KMS-11 (cell line): ENCODE results near the gene SNX30.

Experiments
- H2AFZ ChIP-seq: fragments of 200-600 bp; sonication (generic); 2 replicates; pipeline ENCODE4 v1.6.1; 2016; ENCODE audit warnings: antibody characterized with exemption, mixed run types, low read depth
- H3K27ac ChIP-seq: fragments of 200-600 bp; sonication (generic); 2 replicates; pipeline ENCODE4 v1.6.1; 2016; ENCODE audit warnings: mild to moderate bottlenecking, mixed run types
- H3K27me3 ChIP-seq: fragments of 200-600 bp; sonication (generic); 2 replicates; pipeline ENCODE4 v1.6.1; 2017; ENCODE audit warnings: mild to moderate bottlenecking, low read depth, mixed run types, moderate library complexity; ENCODE audit not compliant: insufficient read depth
- H3K36me3 ChIP-seq: fragments of 200-600 bp; sonication (generic); 2 replicates; pipeline ENCODE4 v1.6.1; 2017; ENCODE audit warnings: mild to moderate bottlenecking, mixed run types; ENCODE audit not compliant: insufficient read depth
- H3K4me1 ChIP-seq: fragments of 200-600 bp; sonication (generic); 2 replicates; pipeline ENCODE4 v1.6.1; 2016; ENCODE audit warnings: mild to moderate bottlenecking, low read depth, mixed run types; ENCODE audit not compliant: poor library complexity, severe bottlenecking
- H3K4me2 ChIP-seq: fragments of 200-600 bp; sonication (generic); 2 replicates; pipeline ENCODE4 v1.7.0; 2016; ENCODE audit warnings: mild to moderate bottlenecking, mixed run types
- H3K4me3 ChIP-seq: fragments of 200-600 bp; sonication (generic); IDR thresholded peaks from 2 replicates; pipeline ENCODE4 v1.6.1; 2017; ENCODE audit warnings: low read depth, low read length, mixed read lengths; ENCODE audit not compliant: insufficient read depth
- H3K79me2 ChIP-seq: fragments of 200-600 bp; sonication (generic); 2 replicates; pipeline ENCODE4 v1.6.1; 2016; ENCODE audit warnings: low read depth, mixed run types; ENCODE audit not compliant: insufficient read depth
- H3K9ac ChIP-seq: fragments of 200-600 bp; sonication (generic); 2 replicates; pipeline ENCODE4 v1.6.1; 2016; ENCODE audit warnings: mild to moderate bottlenecking, mixed run types
- H4K20me1 ChIP-seq: fragments of 200-600 bp; sonication (generic); 2 replicates; pipeline ENCODE4 v1.6.1; 2016; ENCODE audit warnings: mild to moderate bottlenecking, mixed run types; ENCODE audit not compliant: insufficient read depth
- CTCF ChIP-seq: fragments of 200-600 bp; sonication (generic); conservative IDR thresholded peaks from 2 replicates; pipeline ENCODE4 v1.6.1; 2017; ENCODE audit warnings: low read depth, mild to moderate bottlenecking, antibody characterized with exemption, low read length, moderate library complexity, mixed read lengths

The SNX30 gene

GRCh38 chr9:112911736-112912135 is 161.2 kb downstream of the SNX30 start:
- Histone ChIP-seq H3K9ac (no peak overlapping the region), H3K27me3 (no peaks in the 10 kb centered on the region), H3K36me3 (no peaks in the 10 kb centered on the region), H4K20me1 (no peaks in the 10 kb centered on the region), H3K4me2 (no peak overlapping the region), H2AFZ (no peak overlapping the region), H3K79me2 (no peaks in the 10 kb centered on the region), H3K27ac (no peak overlapping the region), H3K4me3 (no peak overlapping the region), H3K4me1 (no peaks in the 10 kb centered on the region)
- no peak for TF ChIP-seq CTCF

- no peaks in the 10 kb centered on the region for H3K79me2 ChIP-seq
Observed at GRCh38 chr9:112912636-112913035, 162.1 kb downstream of the SNX30 start.

GRCh38 chr9:112913326-112913725 is 162.8 kb downstream of the SNX30 start:
- Histone ChIP-seq H2AFZ (no peak overlapping the region), H3K4me3 (no peak overlapping the region), H3K27ac (no peak overlapping the region), H3K79me2 (no peaks in the 10 kb centered on the region), H3K4me2 (no peak overlapping the region), H3K27me3 (no peaks in the 10 kb centered on the region), H4K20me1 (no peaks in the 10 kb centered on the region), H3K4me1 (no peaks in the 10 kb centered on the region), H3K9ac (no peak overlapping the region), H3K36me3 (no peaks in the 10 kb centered on the region)
- TF ChIP-seq CTCF, result no peak

More at GRCh38 chr9:112912636-112913035, 162.1 kb downstream of the SNX30 start:
- Histone ChIP-seq H3K4me1 (no peaks in the 10 kb centered on the region), H3K9ac (no peak overlapping the region), H3K36me3 (no peaks in the 10 kb centered on the region), H3K4me3 (no peak overlapping the region), H3K27me3 (no peaks in the 10 kb centered on the region), H2AFZ (no peak overlapping the region), H3K4me2 (no peak overlapping the region), H3K27ac (no peak overlapping the region), H4K20me1 (no peaks in the 10 kb centered on the region)
- no peak for TF ChIP-seq CTCF

- Histone ChIP-seq H3K79me2 (no peaks in the 10 kb centered on the region), H3K4me2 (no peak overlapping the region), H3K27ac (no peak overlapping the region), H3K27me3 (no peaks in the 10 kb centered on the region), H3K36me3 (no peaks in the 10 kb centered on the region), H3K9ac (no peak overlapping the region), H4K20me1 (no peaks in the 10 kb centered on the region), H2AFZ (no peak overlapping the region), H3K4me1 (no peaks in the 10 kb centered on the region), H3K4me3 (no peak overlapping the region)
- TF ChIP-seq CTCF, result no peak
Observed at GRCh38 chr9:112914524-112914923, 164.0 kb downstream of the SNX30 start.
